ENCODE data around the gene KIF13A. TPM values are rescaled to one million over a fixed set of nuclear protein-coding genes. Genes with fewer than 3 reads are reported as not detected.

KIF13A gene
- total and polyA plus RNA-seq, 12 donors, result 16.7 to 198 (median 97.8) TPM

- no peak for ATAC-seq
Observed at GRCh38 chr6:17901493-17901892, 85.9 kb downstream of the KIF13A start.

GRCh38 chr6:17900011-17900410 lies 87.4 kb downstream of the KIF13A start:
- Histone ChIP-seq H3K36me3 (peaks cover 0 to 32% (median 24%) of the 10 kb centered on the region in 9 donors), H3K27ac (no peak overlapping the region), H3K9me3 (peaks cover 0 to 15% (median 9%) of the 10 kb centered on the region in 11 donors), H3K4me3 (no peak overlapping the region), H3K4me1 (peaks cover 0 to 38% (median 22%) of the 10 kb centered on the region in 9 donors), H3K27me3 (no peaks in the 10 kb centered on the region)
- DNase-seq, result no peak
- intact Hi-C loops (cut with DNase I), result no loop called here
- no peak for TF ChIP-seq CTCF (IDR thresholded peaks at IDR 0.05)
- WGBS, 2 donors, result 76 to 80% methylated on average over 2 of the region's 2 CpGs
- no peak for ATAC-seq

More at GRCh38 chr6:17901493-17901892, 85.9 kb downstream of the KIF13A start:
- peaks cover 0 to 3% (median 0%) of the 10 kb centered on the region in 11 donors for H3K9me3 ChIP-seq
- no peak overlapping the region for H3K4me3 ChIP-seq
- no peak for TF ChIP-seq CTCF (IDR thresholded peaks at IDR 0.05)
- H3K27ac ChIP-seq, result peak overlapping the region in 1 of 10 donors; percentile 45
- H3K4me1 ChIP-seq, result peaks cover 0 to 53% (median 33%) of the 10 kb centered on the region in 9 donors
- intact Hi-C loops (cut with DNase I), result no loop called here
- peaks cover 0 to 17% (median 10%) of the 10 kb centered on the region in 9 donors for H3K36me3 ChIP-seq
- no peak for DNase-seq
- no peaks in the 10 kb centered on the region for H3K27me3 ChIP-seq

GRCh38 chr6:17899491-17899890 lies 87.9 kb downstream of the KIF13A start:
- Histone ChIP-seq H3K9me3 (peaks cover 0 to 21% (median 13%) of the 10 kb centered on the region in 11 donors), H3K27me3 (no peaks in the 10 kb centered on the region), H3K36me3 (peaks cover 0 to 37% (median 29%) of the 10 kb centered on the region in 9 donors), H3K4me1 (peaks cover 0 to 33% (median 16%) of the 10 kb centered on the region in 9 donors), H3K4me3 (no peak overlapping the region), H3K27ac (no peak overlapping the region)
- ATAC-seq, result no peak
- 98 to 99% methylated on average over 4 of the region's 4 CpGs for WGBS, 2 donors
- TF ChIP-seq CTCF (IDR thresholded peaks at IDR 0.05), result no peak
- no peak for DNase-seq
- intact Hi-C loops (cut with DNase I), result no loop called here

- TF ChIP-seq CTCF (IDR thresholded peaks at IDR 0.05), result no peak
- no peaks in the 10 kb centered on the region for H3K27me3 ChIP-seq
- no peak overlapping the region for H3K4me3 ChIP-seq
- no peak overlapping the region for H3K27ac ChIP-seq
- H3K36me3 ChIP-seq, result peaks cover 0 to 55% (median 30%) of the 10 kb centered on the region in 9 donors
- peaks cover 0 to 26% (median 13%) of the 10 kb centered on the region in 11 donors for H3K9me3 ChIP-seq
- intact Hi-C loops (cut with DNase I), result no loop called here
- ATAC-seq, result no peak
- WGBS, 2 donors, result 72 to 82% methylated on average over 1 of the region's 1 CpG
- DNase-seq, result no peak
- peaks cover 0 to 16% (median 10%) of the 10 kb centered on the region in 9 donors for H3K4me1 ChIP-seq
Observed at GRCh38 chr6:17897681-17898080, 89.8 kb downstream of the KIF13A start.
